Ishikawa (cell line): ENCODE measurements around the gene GALNTL6.

ENCODE experiments used
- CEBPB ChIP-seq: IDR thresholded peaks from 2 replicates; pipeline ENCODE4 v1.6.1; 2012
- CREB1 ChIP-seq: IDR thresholded peaks from 2 replicates; pipeline ENCODE4 v1.6.1; 2012; ENCODE audit warnings: low read depth
- EGR1 ChIP-seq: IDR thresholded peaks from 2 replicates; pipeline ENCODE4 v1.6.1; 2012
- EP300 ChIP-seq: IDR thresholded peaks from 2 replicates; pipeline ENCODE4 v1.6.1; 2012; ENCODE audit warnings: borderline replicate concordance
- MAX ChIP-seq: IDR thresholded peaks from 2 replicates; pipeline ENCODE4 v1.6.1; 2012
- NFIC ChIP-seq: IDR thresholded peaks from 2 replicates; pipeline ENCODE4 v1.6.1; 2012
- RAD21 ChIP-seq: IDR thresholded peaks from 2 replicates; pipeline ENCODE4 v1.6.1; 2012; ENCODE audit warnings: low read depth
- REST ChIP-seq: IDR thresholded peaks from 2 replicates; pipeline ENCODE4 v1.6.1; 2012; ENCODE audit warnings: low read depth, mild to moderate bottlenecking
- TAF1 ChIP-seq: IDR thresholded peaks from 2 replicates; pipeline ENCODE4 v1.6.1; 2012; ENCODE audit warnings: low read depth, mild to moderate bottlenecking
- ZBTB7A ChIP-seq: IDR thresholded peaks from 2 replicates; pipeline ENCODE4 v1.6.1; 2012; ENCODE audit warnings: low read depth

- TF ChIP-seq CEBPB (no peak), EP300 (no peak), ZBTB7A (no peak), NFIC (no peak), REST (no peak), MAX (no peak), EGR1 (no peak), TAF1 (no peak), CREB1 (no peak), RAD21 (no peak)
Observed at GRCh38 chr4:172686021-172686420, 872.8 kb downstream of the GALNTL6 start.
